ENCODE data around the gene NCK1.

The NCK1 gene

GRCh38 chr3:136982033-136982432 is 120.0 kb downstream of the NCK1 start:
- ATAC-seq, result no peak
- TF ChIP-seq ZFP30 (CRISPR knock-in tag; IDR thresholded peaks at IDR 0.05) (no peak), CREB5 (CRISPR knock-in tag; IDR thresholded peaks at IDR 0.05; ENCODE audit: low read depth) (no peak), TOX (CRISPR knock-in tag; IDR thresholded peaks at IDR 0.05; ENCODE audit: borderline replicate concordance) (no peak)

GRCh38 chr3:136982520-136983138 is 120.6 kb downstream of the NCK1 start:
- no peak for TF ChIP-seq OSR1 (CRISPR knock-in tag; IDR thresholded peaks at IDR 0.05)
- TF ChIP-seq ZNF565 (CRISPR knock-in tag; conservative IDR thresholded peaks at IDR 0.05; ENCODE audit: low read depth), result no peak
- no peak for TF ChIP-seq ZFP30 (CRISPR knock-in tag; IDR thresholded peaks at IDR 0.05)
- no peak for TF ChIP-seq RARB (CRISPR knock-in tag; IDR thresholded peaks at IDR 0.05)
- TF ChIP-seq GLIS3 (CRISPR knock-in tag; IDR thresholded peaks at IDR 0.05), result no peak
- TF ChIP-seq ARNTL (CRISPR knock-in tag; IDR thresholded peaks at IDR 0.05; ENCODE audit: borderline replicate concordance, low read depth), result no peak
- no peak for TF ChIP-seq ZC3H10 (CRISPR knock-in tag; IDR thresholded peaks at IDR 0.05)
- no peak for TF ChIP-seq SNAI2 (CRISPR knock-in tag; IDR thresholded peaks at IDR 0.05)
- no peak for TF ChIP-seq ZNF70 (CRISPR knock-in tag; IDR thresholded peaks at IDR 0.05)
- TF ChIP-seq PPARA (CRISPR knock-in tag; IDR thresholded peaks at IDR 0.05; ENCODE audit: borderline replicate concordance), result no peak
- TF ChIP-seq PATZ1 (CRISPR knock-in tag; IDR thresholded peaks at IDR 0.05; ENCODE audit: borderline replicate concordance), result no peak
- no peak for TF ChIP-seq TCF4 (CRISPR knock-in tag; IDR thresholded peaks at IDR 0.05; ENCODE audit: borderline replicate concordance)
- no peak for TF ChIP-seq CSRNP3 (CRISPR knock-in tag; IDR thresholded peaks at IDR 0.05)
- TF ChIP-seq CSDC2 (CRISPR knock-in tag; IDR thresholded peaks at IDR 0.05), result no peak
- no peak for TF ChIP-seq BACH2 (CRISPR knock-in tag; IDR thresholded peaks at IDR 0.05; ENCODE audit: borderline replicate concordance)
- TF ChIP-seq TSHZ2 (CRISPR knock-in tag; IDR thresholded peaks at IDR 0.05), result no peak
- ATAC-seq, result no peak

- no peak for ATAC-seq
- TF ChIP-seq CSDC2 (CRISPR knock-in tag; IDR thresholded peaks at IDR 0.05) (no peak), TCF4 (CRISPR knock-in tag; IDR thresholded peaks at IDR 0.05; ENCODE audit: borderline replicate concordance) (no peak), CREB5 (CRISPR knock-in tag; IDR thresholded peaks at IDR 0.05; ENCODE audit: low read depth) (no peak), PATZ1 (CRISPR knock-in tag; IDR thresholded peaks at IDR 0.05; ENCODE audit: borderline replicate concordance) (no peak), POU6F1 (CRISPR knock-in tag; IDR thresholded peaks at IDR 0.05; ENCODE audit: borderline replicate concordance, low read depth) (no peak), CSRNP3 (CRISPR knock-in tag; IDR thresholded peaks at IDR 0.05) (no peak), ZNF565 (CRISPR knock-in tag; conservative IDR thresholded peaks at IDR 0.05; ENCODE audit: low read depth) (no peak), ISL1 (CRISPR knock-in tag; IDR thresholded peaks at IDR 0.05) (no peak), ESRRG (CRISPR knock-in tag; IDR thresholded peaks at IDR 0.05) (no peak), ARNTL (CRISPR knock-in tag; IDR thresholded peaks at IDR 0.05; ENCODE audit: borderline replicate concordance, low read depth) (no peak)
These were observed 122.8 kb downstream of the NCK1 start for GRCh38 chr3:136984837-136985236.
